Subcutaneous abdominal adipose tissue (tissue), 5 donors: Measurements from ENCODE around the gene RAD51.

ENCODE experiments used
- H3K27ac ChIP-seq: one replicate; pipeline ENCODE4 v1.7.0; 2013; ENCODE audit warnings: low read depth, mild to moderate bottlenecking, inconsistent platforms, low read length, moderate library complexity
- H3K27me3 ChIP-seq, 5 donors: one replicate each; pipeline ENCODE4 v1.7.0; 2013; ENCODE audit warnings: low read length in 5 of 5, inconsistent platforms in 1 of 5; ENCODE audit not compliant: control insufficient read depth in 5 of 5, insufficient read depth in 4 of 5
- H3K36me3 ChIP-seq, 5 donors: one replicate each; pipeline ENCODE4 v1.7.0; 2013; ENCODE audit warnings: low read length in 5 of 5; ENCODE audit not compliant: control insufficient read depth in 5 of 5, insufficient read depth in 5 of 5
- H3K4me1 ChIP-seq, 5 donors: one replicate each; pipeline ENCODE4 v1.7.0; 2013; ENCODE audit warnings: low read length in 5 of 5, mild to moderate bottlenecking in 3 of 5, moderate library complexity in 1 of 5; ENCODE audit not compliant: control insufficient read depth in 5 of 5, insufficient read depth in 5 of 5
- H3K4me3 ChIP-seq, 5 donors: one replicate each; pipeline ENCODE4 v1.7.0; 2013; ENCODE audit warnings: low read length in 5 of 5, low read depth in 1 of 5
- H3K9ac ChIP-seq, 5 donors: one replicate each; pipeline ENCODE4 v1.7.0; 2013; ENCODE audit warnings: low read length in 5 of 5, mild to moderate bottlenecking in 4 of 5, moderate library complexity in 3 of 5
- H3K9me3 ChIP-seq, 5 donors: one replicate each; pipeline ENCODE4 v1.7.0; 2013; ENCODE audit warnings: low read length in 5 of 5; ENCODE audit not compliant: control insufficient read depth in 5 of 5
- donor health status: healthy.
- donor health status: healthy.
- donor health status: healthy.
- donor health status: healthy.
- donor health status: healthy.

The RAD51 gene

GRCh38 chr15:40775740-40776536, 81.0 kb downstream of the RAD51 start:
- H3K4me1 ChIP-seq: peaks cover 0 to 34% (median 28%) of the 10 kb centered on the region in 5 donors
- peaks cover 0 to 82% (median 63%) of the 10 kb centered on the region in 5 donors for H3K36me3 ChIP-seq
- H3K27me3 ChIP-seq: no peaks in the 10 kb centered on the region
- no peaks in the 10 kb centered on the region for H3K9me3 ChIP-seq
- no peak overlapping the region for H3K9ac ChIP-seq
- H3K4me3 ChIP-seq: no peak overlapping the region
- H3K27ac ChIP-seq: no peak overlapping the region

- H3K9ac ChIP-seq: no peak overlapping the region
- H3K27ac ChIP-seq: no peak overlapping the region
- peaks cover 0 to 27% (median 21%) of the 10 kb centered on the region in 5 donors for H3K4me1 ChIP-seq
- no peak overlapping the region for H3K4me3 ChIP-seq
- no peaks in the 10 kb centered on the region for H3K9me3 ChIP-seq
- no peaks in the 10 kb centered on the region for H3K27me3 ChIP-seq
- peaks cover 0 to 78% (median 63%) of the 10 kb centered on the region in 5 donors for H3K36me3 ChIP-seq
Observed at GRCh38 chr15:40776537-40777141, 81.7 kb downstream of the RAD51 start.
